NB4 (cell line): ENCODE data around the gene MTMR4.
A peak's percentile ranks its signal among the peaks of the same experiment; 100 is the strongest.

Experiments used
- DNase-seq: peaks from one replicate; pipeline ENCODE4 v3.0.0; 2010; ENCODE audit warnings: low read depth
- H3K4me3 ChIP-seq: one replicate; pipeline ENCODE4 v1.5.1; 2011; ENCODE audit warnings: mild to moderate bottlenecking, low read depth, low read length, moderate library complexity
- CTCF ChIP-seq: IDR thresholded peaks from one replicate; pipeline ENCODE4 v1.5.1; 2012; ENCODE audit warnings: low read depth, low read length
- MAX ChIP-seq: IDR thresholded peaks from 2 replicates; pipeline ENCODE4 v1.6.1; 2011; ENCODE audit warnings: low read depth, low read length
- MYC ChIP-seq: IDR thresholded peaks from 2 replicates; pipeline ENCODE4 v1.6.1; 2011; ENCODE audit warnings: low read depth, low read length
- POLR2A ChIP-seq: IDR thresholded peaks from 2 replicates; pipeline ENCODE4 v1.6.1; 2011; ENCODE audit warnings: mild to moderate bottlenecking; ENCODE audit not compliant: insufficient read length; ENCODE audit errors: extremely low read depth

The MTMR4 gene

GRCh38 chr17:58534331-58534730 lies 19.9 kb upstream of the MTMR4 start:
- no peak for DNase-seq
- TF ChIP-seq CTCF: no peak
- no peak for TF ChIP-seq POLR2A
- no peak for TF ChIP-seq MYC
- no peak for TF ChIP-seq MAX
- no peak overlapping the region for H3K4me3 ChIP-seq

GRCh38 chr17:58533616-58534188 lies 19.3 kb upstream of the MTMR4 start:
- H3K4me3 ChIP-seq: no peak overlapping the region
- TF ChIP-seq MYC (no peak), CTCF (no peak), MAX (no peak), POLR2A (no peak)
- no peak for DNase-seq

- no peak overlapping the region for H3K4me3 ChIP-seq
- no peak for DNase-seq
- TF ChIP-seq MYC (no peak), CTCF (no peak), MAX (no peak), POLR2A (no peak)
Observed at GRCh38 chr17:58532555-58532951, 18.1 kb upstream of the MTMR4 start.

GRCh38 chr17:58531661-58532554 lies 17.5 kb upstream of the MTMR4 start:
- TF ChIP-seq MYC (no peak), POLR2A (no peak), MAX (no peak), CTCF (no peak)
- DNase-seq: peak; percentile 56
- H3K4me3 ChIP-seq: no peak overlapping the region

GRCh38 chr17:58531122-58531521 lies 16.7 kb upstream of the MTMR4 start:
- H3K4me3 ChIP-seq: no peak overlapping the region
- TF ChIP-seq CTCF: no peak
- no peak for TF ChIP-seq MAX
- TF ChIP-seq POLR2A: no peak
- TF ChIP-seq MYC: no peak
- DNase-seq: no peak
